Measurements from ENCODE around the gene RILPL1. TPM values are rescaled to one million over a fixed set of nuclear protein-coding genes. Genes with fewer than 3 reads are reported as not detected.

The RILPL1 gene
- total RNA-seq, 1 experiment from 2014 or later: 18.8 TPM

- Histone ChIP-seq H3K9me2 (replicated peaks; ENCODE audit: low read length) (no peaks in the 10 kb centered on the region), H3K4me3 (ENCODE audit: low read length) (no peak overlapping the region), H3K36me3 (ENCODE audit: low read depth, low read length) (no peaks in the 10 kb centered on the region), H3K9me3 (ENCODE audit: low read length) (no peaks in the 10 kb centered on the region), H3F3A (ENCODE audit: low read length, unreplicated experiment) (no peaks in the 10 kb centered on the region), H3K9ac (ENCODE audit: low read length) (no peak overlapping the region), H3K79me2 (ENCODE audit: low read length) (peaks cover 14% of the 10 kb centered on the region), H4K20me1 (ENCODE audit: low read length) (no peaks in the 10 kb centered on the region), H3K4me1 (ENCODE audit: insufficient read depth, low read length) (peaks cover 11% of the 10 kb centered on the region), H3K4me2 (ENCODE audit: low read length) (no peak overlapping the region), H2AFZ (ENCODE audit: low read length) (no peak overlapping the region), H3K27ac (ENCODE audit: low read length) (no peak overlapping the region), H3K27me3 (ENCODE audit: low read length) (no peaks in the 10 kb centered on the region)
- POLR2A ChIA-PET (ENCODE audit: unreplicated experiment): no interaction called here
- DNase-seq (no peak), ATAC-seq (no peak)
- CTCF ChIA-PET: no interaction called here
- TF ChIP-seq CTCF (conservative IDR thresholded peaks at IDR 0.05; ENCODE audit: low read depth, low read length): no peak
- TF ChIP-seq EZH2 (IDR thresholded peaks at IDR 0.05; ENCODE audit: low read length, unreplicated experiment): no peak
- no peak for TF ChIP-seq EZH2phosphoT487 (IDR thresholded peaks at IDR 0.05; ENCODE audit: borderline replicate concordance, low read length)
- no TSS peak for BruUV-seq (replicated peaks)
- intact Hi-C loops (cut with micrococcal nuclease): no loop called here
Observed at GRCh38 chr12:123578243-123578642, 44.7 kb upstream of the RILPL1 start.

- Histone ChIP-seq H3K36me3 (ENCODE audit: low read depth, low read length) (no peaks in the 10 kb centered on the region), H3K4me1 (ENCODE audit: insufficient read depth, low read length) (peaks cover 6% of the 10 kb centered on the region), H3K79me2 (ENCODE audit: low read length) (no peaks in the 10 kb centered on the region), H3K9me2 (replicated peaks; ENCODE audit: low read length) (no peaks in the 10 kb centered on the region), H2AFZ (ENCODE audit: low read length) (no peak overlapping the region), H3K9me3 (ENCODE audit: low read length) (no peaks in the 10 kb centered on the region), H3K27ac (ENCODE audit: low read length) (no peak overlapping the region), H3F3A (ENCODE audit: low read length, unreplicated experiment) (no peaks in the 10 kb centered on the region), H3K9ac (ENCODE audit: low read length) (no peak overlapping the region), H4K20me1 (ENCODE audit: low read length) (no peaks in the 10 kb centered on the region), H3K4me2 (ENCODE audit: low read length) (no peak overlapping the region), H3K4me3 (ENCODE audit: low read length) (no peak overlapping the region), H3K27me3 (ENCODE audit: low read length) (no peaks in the 10 kb centered on the region)
- no peak for TF ChIP-seq EZH2phosphoT487 (IDR thresholded peaks at IDR 0.05; ENCODE audit: borderline replicate concordance, low read length)
- no peak for TF ChIP-seq EZH2 (IDR thresholded peaks at IDR 0.05; ENCODE audit: low read length, unreplicated experiment)
- no peak for TF ChIP-seq CTCF (conservative IDR thresholded peaks at IDR 0.05; ENCODE audit: low read depth, low read length)
- DNase-seq (no peak), ATAC-seq (no peak)
- ChIA-PET CTCF (no interaction called here), POLR2A (ENCODE audit: unreplicated experiment) (no interaction called here)
- no TSS peak for BruUV-seq (replicated peaks)
- intact Hi-C loops (cut with micrococcal nuclease): no loop called here
Observed at GRCh38 chr12:123576611-123577010, 43.1 kb upstream of the RILPL1 start.

- Histone ChIP-seq H3K9ac (ENCODE audit: low read length) (no peak overlapping the region), H3K36me3 (ENCODE audit: low read depth, low read length) (no peaks in the 10 kb centered on the region), H3K4me3 (ENCODE audit: low read length) (no peak overlapping the region), H3F3A (ENCODE audit: low read length, unreplicated experiment) (no peaks in the 10 kb centered on the region), H2AFZ (ENCODE audit: low read length) (no peak overlapping the region), H3K9me2 (replicated peaks; ENCODE audit: low read length) (no peaks in the 10 kb centered on the region), H3K4me2 (ENCODE audit: low read length) (no peak overlapping the region), H3K27me3 (ENCODE audit: low read length) (no peaks in the 10 kb centered on the region), H4K20me1 (ENCODE audit: low read length) (no peaks in the 10 kb centered on the region), H3K9me3 (ENCODE audit: low read length) (no peaks in the 10 kb centered on the region), H3K79me2 (ENCODE audit: low read length) (no peaks in the 10 kb centered on the region), H3K4me1 (ENCODE audit: insufficient read depth, low read length) (no peaks in the 10 kb centered on the region), H3K27ac (ENCODE audit: low read length) (no peak overlapping the region)
- no TSS peak for BruUV-seq (replicated peaks)
- intact Hi-C loops (cut with micrococcal nuclease): no loop called here
- TF ChIP-seq EZH2 (IDR thresholded peaks at IDR 0.05; ENCODE audit: low read length, unreplicated experiment) (no peak), CTCF (conservative IDR thresholded peaks at IDR 0.05; ENCODE audit: low read depth, low read length) (no peak), EZH2phosphoT487 (IDR thresholded peaks at IDR 0.05; ENCODE audit: borderline replicate concordance, low read length) (no peak)
- CTCF ChIA-PET: no interaction called here
- DNase-seq (no peak), ATAC-seq (no peak)
- POLR2A ChIA-PET (ENCODE audit: unreplicated experiment): interaction anchor here (0.5 kb wide), 1 partner anchor 209 kb away, joined by 5 read pairs; the partner anchor contains the start of gene SBNO1
Observed at GRCh38 chr12:123573870-123574269, 40.4 kb upstream of the RILPL1 start.

All from PC-3 (cell line).